ENCODE measurements around the gene SIM1.

The SIM1 gene

GRCh38 chr6:100349366-100349765 is 115.4 kb downstream of the SIM1 start:
- DNase-seq = no peak

GRCh38 chr6:100347901-100348550 is 116.7 kb downstream of the SIM1 start:
- no peak for DNase-seq

DNA sequence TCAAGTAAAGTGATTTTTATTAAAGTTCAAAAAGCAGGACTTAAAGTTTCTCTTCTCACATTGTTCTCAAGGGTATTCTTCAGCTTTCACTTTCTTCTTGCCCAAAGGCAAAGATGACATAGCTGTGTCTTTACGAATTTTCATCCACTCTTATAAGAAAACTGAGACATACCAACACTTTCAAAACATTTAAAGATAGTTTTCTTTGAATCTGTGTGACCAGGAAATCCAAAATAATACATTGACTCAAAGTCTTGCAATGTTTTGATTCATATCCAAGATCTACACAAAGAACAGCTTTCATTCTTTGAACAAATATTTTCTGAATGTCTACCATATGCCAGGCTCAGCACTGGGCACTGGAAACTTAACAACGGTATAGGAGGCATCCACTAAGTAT is 117.9 kb downstream of the SIM1 start:
- no peak for DNase-seq

GRCh38 chr6:100346203-100346602 is 118.5 kb downstream of the SIM1 start:
- DNase-seq = no peak

- DNase-seq = no peak
These were observed 120.0 kb downstream of the SIM1 start for GRCh38 chr6:100344761-100345160.

DNA sequence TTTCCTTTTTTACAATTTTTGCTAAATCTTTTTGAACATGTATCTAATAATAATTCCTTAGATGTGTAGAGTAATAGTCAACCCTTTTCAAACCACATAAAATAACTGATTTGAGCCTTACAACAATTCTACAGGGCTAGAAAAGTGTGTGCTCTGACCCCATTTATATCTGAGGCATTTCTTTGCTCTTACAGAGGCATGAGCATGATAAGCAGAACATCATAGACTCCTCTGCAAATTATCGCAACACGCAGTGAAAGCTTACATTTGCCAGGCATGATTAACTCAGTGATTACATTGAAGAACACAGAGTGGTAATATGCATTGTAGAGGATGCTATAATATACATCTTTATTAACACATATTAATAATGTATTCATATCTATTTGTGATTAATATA is 120.4 kb downstream of the SIM1 start:
- no peak for DNase-seq

DNA sequence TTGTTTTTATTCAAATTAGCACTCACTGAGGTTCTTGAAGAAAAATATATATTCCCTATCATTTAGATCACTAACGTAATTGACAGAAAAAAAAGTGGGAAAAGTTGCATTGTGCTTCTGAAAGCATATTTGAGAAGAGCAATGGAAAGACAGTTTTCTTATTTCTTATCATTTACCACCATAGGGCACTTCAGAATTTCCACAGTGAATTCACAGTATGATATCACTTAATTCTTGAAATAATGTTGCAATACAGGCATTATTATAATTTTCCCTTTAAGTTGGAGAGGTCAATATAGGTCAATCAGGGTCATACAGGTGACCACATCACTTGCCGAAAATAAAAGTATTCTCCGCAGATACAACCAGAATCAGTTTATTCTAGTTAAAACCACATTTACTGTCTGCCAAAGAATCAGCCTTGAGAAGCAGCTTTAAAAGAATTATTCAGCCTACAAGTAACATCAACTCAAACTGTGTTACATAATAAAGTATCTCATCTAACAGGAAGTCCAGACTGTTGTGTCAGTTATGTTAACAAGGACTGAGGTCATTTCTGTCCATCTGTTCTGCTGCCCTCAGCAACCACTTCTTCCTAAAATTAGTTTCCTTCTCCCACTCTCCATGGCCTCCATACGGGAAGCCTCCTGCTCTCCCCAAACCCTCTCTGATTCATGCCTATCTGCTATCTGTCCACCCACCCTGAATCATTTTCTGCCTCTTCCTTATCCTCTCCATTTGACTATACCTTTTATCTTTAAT is 121.2 kb downstream of the SIM1 start:
- DNase-seq = no peak

- no peak for DNase-seq
These were observed 121.9 kb downstream of the SIM1 start for GRCh38 chr6:100342830-100343229.

DNA sequence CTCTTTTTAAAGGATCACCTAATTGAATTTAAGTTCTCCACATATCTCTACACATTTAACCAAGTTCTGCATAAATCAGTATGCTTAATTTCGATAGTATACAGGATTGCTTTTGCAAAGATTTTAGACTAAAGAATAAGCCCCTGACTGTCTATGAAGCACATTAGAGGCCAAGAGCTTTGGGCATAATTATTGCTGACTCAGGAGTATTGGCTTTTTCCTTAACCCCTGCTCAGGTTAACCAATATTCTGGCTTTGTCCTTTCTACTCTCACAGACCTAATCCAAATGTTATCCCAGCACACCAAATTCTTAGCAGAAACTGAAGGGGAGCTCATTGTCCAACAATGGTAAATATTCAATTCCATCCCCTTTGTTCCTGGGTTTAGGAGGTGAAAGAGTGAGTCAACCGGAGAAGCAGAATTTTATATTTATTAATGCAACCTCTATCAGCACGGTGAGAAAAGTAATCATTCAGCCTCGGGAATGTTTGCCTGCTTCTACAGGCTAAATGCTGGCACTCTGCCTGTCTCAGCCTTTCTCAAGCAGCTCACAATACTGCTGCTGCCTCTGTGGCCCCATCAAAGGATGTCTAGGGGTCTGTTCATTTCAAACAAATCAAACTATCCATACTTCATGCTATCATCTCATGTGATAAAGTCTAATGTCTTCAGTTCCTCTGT is 125.0 kb downstream of the SIM1 start:
- DNase-seq = no peak

- DNase-seq = no peak
These were observed 126.6 kb downstream of the SIM1 start for GRCh38 chr6:100338090-100338489.

DNA sequence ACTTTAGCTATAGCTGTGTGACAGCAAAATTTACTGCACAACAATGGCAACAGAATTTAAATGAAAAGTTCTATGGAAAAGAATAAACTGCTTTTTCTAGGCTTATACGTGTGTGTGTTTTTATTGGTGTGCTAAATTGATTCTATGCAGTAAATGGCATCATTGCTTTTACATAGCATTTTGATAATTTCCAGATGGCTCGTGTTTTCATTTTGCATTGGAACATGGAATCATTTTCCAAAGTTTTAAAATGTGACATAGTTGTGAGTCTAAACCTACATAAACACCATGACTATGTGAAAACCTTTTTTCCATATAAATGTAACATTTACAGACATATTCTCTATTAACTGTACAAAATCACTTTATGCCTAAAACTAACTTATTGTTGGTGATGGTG is 127.8 kb downstream of the SIM1 start:
- no peak for DNase-seq

DNA sequence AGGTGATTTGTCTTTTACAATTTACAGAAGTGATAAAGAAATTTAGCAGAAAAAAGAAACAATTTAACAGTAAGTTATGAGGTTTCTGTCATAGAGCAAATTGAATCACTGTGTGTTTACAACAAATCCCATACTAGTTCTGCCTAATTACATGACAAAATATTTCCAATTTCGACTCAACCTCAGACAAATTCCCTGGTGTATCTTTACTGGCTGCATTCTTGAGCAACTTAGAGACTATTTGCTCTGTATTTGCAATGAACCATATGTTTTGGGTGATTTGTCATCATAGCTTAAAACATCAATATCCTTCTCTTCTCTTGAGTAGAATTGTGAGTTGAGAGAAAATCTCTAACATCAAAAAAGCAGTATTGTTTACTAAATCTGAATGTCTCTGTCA is 128.7 kb downstream of the SIM1 start:
- DNase-seq = no peak

All from activated CD4-positive, alpha-beta T cell treated with anti-CD3 and anti-CD28 coated beads for 48 hours (primary cell).